Activated naive CD4-positive, alpha-beta T cell treated with anti-CD3 and anti-CD28 coated beads, Interleukin-2, amount 50 U/mL, for 24 hours (primary cell): ENCODE data around the gene KCTD2.

ENCODE experiments used
- H3K27ac Mint-ChIP-seq: one replicate; pipeline ENCODE4 v1.8.0; 2021; ENCODE audit warnings: mild to moderate bottlenecking, mixed read lengths
- H3K27me3 Mint-ChIP-seq: one replicate; pipeline ENCODE4 v1.8.0; 2021; ENCODE audit warnings: mixed read lengths
- H3K36me3 Mint-ChIP-seq: one replicate; pipeline ENCODE4 v1.8.0; 2021; ENCODE audit warnings: mixed read lengths
- H3K4me1 Mint-ChIP-seq: one replicate; pipeline ENCODE4 v1.8.0; 2021; ENCODE audit warnings: mixed read lengths
- H3K4me3 Mint-ChIP-seq: one replicate; pipeline ENCODE4 v1.8.0; 2021; ENCODE audit warnings: mild to moderate bottlenecking, mixed read lengths
- H3K9me3 Mint-ChIP-seq: one replicate; pipeline ENCODE4 v1.8.0; 2021; ENCODE audit warnings: mixed read lengths

The KCTD2 gene

DNA sequence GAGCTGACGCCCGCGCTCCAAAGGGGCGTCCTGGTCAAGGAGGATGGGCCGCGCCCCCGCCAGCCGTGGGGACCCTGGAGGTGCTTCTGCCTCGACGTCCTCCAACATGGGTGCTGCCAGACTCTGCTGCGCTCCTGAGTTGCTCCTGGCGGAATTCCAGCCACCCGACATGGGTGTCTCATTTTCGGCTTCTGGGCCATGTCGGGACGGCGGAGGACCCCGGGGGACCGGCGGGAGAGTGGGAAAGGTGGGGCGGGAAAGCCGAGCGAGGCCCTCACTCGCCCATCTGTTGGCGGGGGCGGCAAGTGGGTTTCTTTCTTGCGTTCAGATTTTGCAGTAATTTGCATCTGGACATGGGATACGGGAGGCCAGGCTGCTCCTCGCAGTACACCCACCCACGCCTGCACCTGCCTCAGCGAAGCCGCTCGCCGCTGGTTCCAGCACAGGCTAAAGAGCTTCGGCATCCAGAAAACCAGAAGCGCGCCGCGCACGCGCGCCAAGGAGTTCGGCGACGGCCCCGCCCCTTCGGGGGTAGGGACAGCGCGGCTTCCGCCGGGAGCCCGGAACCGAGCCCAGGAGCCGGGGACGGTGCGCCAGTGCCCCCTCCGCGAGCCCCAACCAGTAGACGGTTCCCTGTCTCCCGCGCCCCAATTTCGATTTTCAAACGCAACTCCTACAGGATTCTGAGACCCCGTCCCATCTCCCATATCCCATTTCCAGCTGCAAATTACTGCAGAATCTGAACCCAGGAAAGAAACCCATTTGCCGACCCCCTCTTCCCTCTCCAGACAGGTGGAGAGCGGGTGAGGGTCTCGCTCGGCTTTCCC lies 62.6 kb downstream of the KCTD2 start, which contains the start of gene ARMC7:
TSS of gene ARMC7 (plus strand) at position 563 of the 827 bp plus-strand sequence. CDS start 320 bp downstream, outside the sequence.
- Mint-ChIP-seq H3K9me3 (no peaks in the 10 kb centered on the region), H3K27ac (peak within 1 kb of the TSS; percentile 93), H3K4me1 (peaks cover 37% of the 10 kb centered on the region), H3K4me3 (peak within 1 kb of the TSS; percentile 93), H3K27me3 (no peaks in the 10 kb centered on the region), H3K36me3 (peaks cover 2% of the 10 kb centered on the region)

- peak overlapping the region; percentile 93 for H3K4me3 Mint-ChIP-seq
- H3K36me3 Mint-ChIP-seq = peaks cover 2% of the 10 kb centered on the region
- H3K4me1 Mint-ChIP-seq = peaks cover 42% of the 10 kb centered on the region
- no peaks in the 10 kb centered on the region for H3K27me3 Mint-ChIP-seq
- no peaks in the 10 kb centered on the region for H3K9me3 Mint-ChIP-seq
- peak overlapping the region; percentile 93 for H3K27ac Mint-ChIP-seq
These were observed 63.4 kb downstream of the KCTD2 start for GRCh38 chr17:75110234-75110937.

DNA sequence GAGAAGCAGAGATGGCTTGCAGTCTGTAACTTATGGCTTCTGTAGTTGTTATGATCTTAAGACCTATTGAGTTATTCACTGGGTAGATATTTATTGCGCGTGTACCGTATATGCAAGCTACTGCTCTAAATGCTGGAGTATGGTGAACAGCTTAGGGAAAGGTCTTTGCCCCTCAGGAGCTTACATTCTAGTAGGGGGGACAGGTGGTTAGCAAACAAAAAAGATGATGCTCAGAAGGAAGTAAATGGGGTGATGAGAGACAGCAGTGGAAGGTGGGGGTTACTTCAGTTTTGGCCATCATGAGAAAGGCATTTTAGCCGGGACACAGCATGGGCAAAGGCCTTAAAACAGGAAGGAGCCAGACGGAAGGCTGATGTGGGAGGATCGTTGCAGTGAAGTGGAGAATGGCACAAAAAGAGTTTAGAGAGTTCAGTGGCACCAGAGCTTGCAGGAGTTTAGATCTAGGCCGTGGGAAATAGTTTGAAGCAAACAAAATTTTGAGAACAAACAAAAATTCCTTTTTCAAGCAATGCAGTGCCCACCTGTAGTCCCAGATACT lies 64.8 kb downstream of the KCTD2 start:
- Mint-ChIP-seq H3K9me3 (no peaks in the 10 kb centered on the region), H3K4me1 (peaks cover 42% of the 10 kb centered on the region), H3K27ac (peak overlapping the region; percentile 71), H3K4me3 (peak overlapping the region; percentile 38), H3K27me3 (no peaks in the 10 kb centered on the region), H3K36me3 (peaks cover 2% of the 10 kb centered on the region)

GRCh38 chr17:75113798-75114551 lies 67.0 kb downstream of the KCTD2 start:
- Mint-ChIP-seq H3K9me3 (no peaks in the 10 kb centered on the region), H3K4me1 (peaks cover 39% of the 10 kb centered on the region)

GRCh38 chr17:75114552-75115314 lies 67.7 kb downstream of the KCTD2 start:
- Mint-ChIP-seq H3K9me3 (no peaks in the 10 kb centered on the region), H3K27me3 (no peaks in the 10 kb centered on the region), H3K4me3 (peak overlapping the region; percentile 87), H3K4me1 (peaks cover 37% of the 10 kb centered on the region), H3K36me3 (peaks cover 5% of the 10 kb centered on the region), H3K27ac (peak overlapping the region; percentile 79)

More at GRCh38 chr17:75113798-75114551, 67.0 kb downstream of the KCTD2 start:
- Mint-ChIP-seq H3K27me3 (no peaks in the 10 kb centered on the region), H3K27ac (peak overlapping the region; percentile 79), H3K4me3 (peak overlapping the region; percentile 87), H3K36me3 (peaks cover 3% of the 10 kb centered on the region)
